K562 (cell line): ENCODE results near the gene PELI3. TPM values are rescaled to one million over a fixed set of nuclear protein-coding genes. Genes with fewer than 3 reads are reported as not detected.

Experiments used
- ATAC-seq: fragments of 200-7000 bp; cut with Tn5 transposase; 3 replicates; pipeline ENCODE4 v1.9.1; 2020; ENCODE audit warnings: moderate library complexity
- BruUV-seq: library from RNA; stranded (reverse); fragments of 400-500 nt; replicated peaks from 2 replicates; lab custom pipeline; 2021; lab: Mats Ljungman, UMichigan
- CTCF ChIA-PET: fragments of 300-600 bp; formaldehyde crosslinking; extraction: SDS; loops from one replicate; lab custom pipeline; 2021; ENCODE audit warnings: low intra/inter-chr PET ratio; lab: Yijun Ruan, JAX
- POLR2A ChIA-PET: fragments of 300-600, 350-650 bp; sonication (Branson Sonifier 250); formaldehyde crosslinking; extraction: SDS; loops from one replicate; lab custom pipeline; 2021; ENCODE audit warnings: antibody characterized with exemption, inconsistent platforms; lab: Yijun Ruan, JAX
- DNase-seq, 4 experiments: peaks; one replicate each; pipeline versions ENCODE4 v3.0.0 to v3.0.0-alpha.2; 2011 to 2018; ENCODE audit warnings: low spot score in 3 of 4, mixed read lengths in 3 of 4; ENCODE audit errors: extremely low read depth in 1 of 4
- FAIRE-seq: peaks from 2 replicates; lab custom pipeline; 2011; peaks lifted over from hg19 to GRCh38; lab: Jason Lieb, UNC
- H2AFZ ChIP-seq: 2 replicates; pipeline ENCODE4 v1.6.0; 2011; ENCODE audit warnings: low read depth, low read length, control low read depth, inconsistent platforms
- H3K27ac ChIP-seq: fragments of 200-600 bp; 3 replicates; pipeline ENCODE4 v1.8.0; 2011; ENCODE audit warnings: low read depth, mild to moderate bottlenecking, control low read depth, inconsistent platforms, low read length, moderate library complexity, mixed read lengths; ENCODE audit errors: extremely low read depth
- H3K27me3 ChIP-seq, 2 experiments: fragments of 300-600 bp in 1 of 2; 2 replicates in 1 of 2; 3 replicates in 1 of 2; pipeline versions ENCODE4 v1.6.0 to v1.8.0; 2011; ENCODE audit warnings: inconsistent platforms in 2 of 2, low read length in 2 of 2, mild to moderate bottlenecking in 1 of 2, mixed read lengths in 1 of 2, moderate library complexity in 1 of 2; ENCODE audit not compliant: control insufficient read depth in 2 of 2, insufficient read depth in 2 of 2
- H3K36me3 ChIP-seq: fragments of 300-600 bp; 3 replicates; pipeline ENCODE4 v1.8.0; 2011; ENCODE audit warnings: mild to moderate bottlenecking, low read length, inconsistent platforms; ENCODE audit not compliant: control insufficient read depth, insufficient read depth
- H3K4me1 ChIP-seq, 2 experiments: fragments of 200-600 bp in 1 of 2; replicated peaks in 1 of 2; 2 replicates in 1 of 2; 3 replicates in 1 of 2; pipeline versions ENCODE4 v1.5.1 to v1.8.0; 2011; ENCODE audit warnings: inconsistent platforms in 2 of 2, low read length in 2 of 2, mild to moderate bottlenecking in 1 of 2, mixed read lengths in 1 of 2, moderate library complexity in 1 of 2; ENCODE audit not compliant: control insufficient read depth in 2 of 2, insufficient read depth in 2 of 2
- H3K4me2 ChIP-seq: 2 replicates; pipeline ENCODE4 v1.6.1; 2011; ENCODE audit warnings: low read length, control low read depth, inconsistent platforms, mixed read lengths; ENCODE audit not compliant: insufficient read depth
- H3K4me3 ChIP-seq: fragments of 200-600 bp; sonication (generic), shearing (Covaris generic); 2 replicates; pipeline ENCODE4 v1.5.1; 2016; ENCODE audit warnings: control low read depth, inconsistent platforms
- H3K79me2 ChIP-seq: fragments of 200-600 bp; 3 replicates; pipeline ENCODE4 v1.8.0; 2011; ENCODE audit warnings: low read length, inconsistent platforms; ENCODE audit not compliant: control insufficient read depth, insufficient read depth
- H3K9ac ChIP-seq, 2 experiments: 2 replicates each; pipeline versions ENCODE4 v1.6.0 to v1.6.1; 2011; ENCODE audit warnings: low read depth in 2 of 2, low read length in 2 of 2, control low read depth in 1 of 2, inconsistent platforms in 1 of 2, mild to moderate bottlenecking in 1 of 2, mixed read lengths in 1 of 2; ENCODE audit not compliant: insufficient read depth in 1 of 2
- H3K9me1 ChIP-seq: one replicate; pipeline ENCODE4 v1.6.0; 2011; ENCODE audit warnings: inconsistent platforms, mild to moderate bottlenecking, low read length, moderate library complexity; ENCODE audit not compliant: control insufficient read depth, insufficient read depth
- H3K9me3 ChIP-seq: replicated peaks from 2 replicates; pipeline ENCODE4 v1.5.1; 2011; ENCODE audit warnings: low read depth, low read length, inconsistent platforms; ENCODE audit not compliant: control insufficient read depth, insufficient read depth
- H4K20me1 ChIP-seq: replicated peaks from 2 replicates; pipeline ENCODE4 v1.6.1; 2011; ENCODE audit warnings: low read length, inconsistent platforms, mixed read lengths; ENCODE audit not compliant: control insufficient read depth, insufficient read depth
- DEAF1 ChIP-seq: fragments of 450-650 bp; formaldehyde crosslinking; IDR thresholded peaks from 2 replicates; pipeline ENCODE4 v1.4.0; 2020; ENCODE audit warnings: mild to moderate bottlenecking, moderate library complexity
- HDAC3 ChIP-seq: fragments of 450-650 bp; IDR thresholded peaks from 2 replicates; pipeline ENCODE4 v1.6.1; 2018; ENCODE audit warnings: borderline replicate concordance, mild to moderate bottlenecking, moderate library complexity; ENCODE audit not compliant: partially characterized antibody
- HMG20B ChIP-seq: fragments of 250-450 bp; sonication (Bioruptor Pico); IDR thresholded peaks from 2 replicates; pipeline ENCODE4 v1.5.0; 2021; ENCODE audit warnings: mild to moderate bottlenecking
- IRF1 ChIP-seq: sonication (generic); formaldehyde crosslinking; IDR thresholded peaks from 2 replicates; pipeline ENCODE4 v1.8.0; 2022; ENCODE audit warnings: missing genetic modification reagents, mild to moderate bottlenecking, borderline replicate concordance
- IRF2 ChIP-seq: sonication (generic); formaldehyde crosslinking; IDR thresholded peaks from 2 replicates; pipeline ENCODE4 v1.8.1; 2022; ENCODE audit warnings: mild to moderate bottlenecking, missing genetic modification reagents
- MLLT1 ChIP-seq, 2 experiments: fragments of 450-650 bp; IDR thresholded peaks; 2 replicates each; pipeline ENCODE4 v1.6.1; 2016
- RBM34 ChIP-seq: fragments of 200-400 bp; formaldehyde crosslinking; IDR thresholded peaks from 2 replicates; pipeline ENCODE4 v1.6.1; 2018; ENCODE audit warnings: low read length, borderline replicate concordance; ENCODE audit not compliant: insufficient read depth
- SNRNP70 ChIP-seq: fragments of 200-400 bp; formaldehyde crosslinking; optimal IDR thresholded peaks from 2 replicates; pipeline ENCODE3; 2017; ENCODE audit warnings: low read depth, low read length
- XRCC3 ChIP-seq: fragments of 450-650 bp; IDR thresholded peaks from 2 replicates; pipeline ENCODE4 v1.6.1; 2017; ENCODE audit warnings: mild to moderate bottlenecking, moderate library complexity
- ZBTB34 ChIP-seq: fragments of 250-450 bp; sonication (Bioruptor Pico); IDR thresholded peaks from 2 replicates; pipeline ENCODE4 v1.8.0; 2021; ENCODE audit warnings: mild to moderate bottlenecking, moderate library complexity
- ZFP1 ChIP-seq: fragments of 450-650 bp; formaldehyde crosslinking; IDR thresholded peaks from 2 replicates; pipeline ENCODE4 v1.4.0; 2020; ENCODE audit warnings: mild to moderate bottlenecking, mixed read lengths
- ZNF431 ChIP-seq: sonication (generic); formaldehyde crosslinking; IDR thresholded peaks from 2 replicates; pipeline ENCODE4 v1.8.0; 2022; ENCODE audit warnings: mild to moderate bottlenecking, missing genetic modification reagents
- ZNF449 ChIP-seq: fragments of 250-450 bp; sonication (Bioruptor Pico); IDR thresholded peaks from 2 replicates; pipeline ENCODE4 v1.8.0; 2022; ENCODE audit warnings: moderate library complexity, mild to moderate bottlenecking, inconsistent platforms
- ZNF830 ChIP-seq: fragments of 250-450 bp; sonication (Bioruptor Pico); IDR thresholded peaks from 2 replicates; pipeline ENCODE4 v1.5.0; 2021; ENCODE audit warnings: mild to moderate bottlenecking
- WGBS: fragments of 100-300 bp; shearing (Covaris generic); methylation state at CpG from one replicate; pipeline ENCODE4 v1.1.6; 2016; ENCODE audit warnings: low coverage, mixed read lengths; ENCODE audit not compliant: insufficient coverage; ENCODE audit errors: missing lambda C conversion rate; 5-methylcytosine and 5-hydroxymethylcytosine counted together
- in situ Hi-C: fragments of 300-500 bp; cut with MboI; formaldehyde crosslinking; loops from 4 replicates; pipeline ENCODE4 v1.15.0; 2018; ENCODE audit warnings: inconsistent platforms, mixed read lengths
- intact Hi-C: fragments of 100-400 bp; cut with micrococcal nuclease; formaldehyde crosslinking; loops from 2 replicates; pipeline ENCODE4 v1.14.2; 2022
- polyA plus RNA-seq, 8 experiments: library from polyadenylated mRNA; depleted of rRNA in 4 of 8; stranded (reverse) in 5 of 8; unstranded in 3 of 8; fragments of >200 nt; fragmentation: Nextera tagmentation in 2 of 8; fragmentation: Illumina TruSeq in 1 of 8; extraction: Ambion mirVana in 2 of 8; extraction: Trizol in 1 of 8; gene quantifications; 2 replicates each; pipeline versions ENCODE4 v1.2.1 to v1.2.3, GENCODE V29; 2011 to 2014; ENCODE audit warnings: inconsistent platforms in 1 of 8, missing spikeins in 1 of 8
- total RNA-seq, 7 experiments: library from RNA; depleted of rRNA in 6 of 7; stranded (reverse); fragments of >200 nt in 6 of 7; fragmentation: Illumina TruSeq in 2 of 7; extraction: Trizol in 2 of 7; gene quantifications; 2 replicates each; pipeline versions ENCODE4 v1.2.1 to v1.2.3, GENCODE V29; 2011 to 2021; ENCODE audit warnings: low replicate concordance in 1 of 7

The PELI3 gene
- total and polyA plus RNA-seq, 9 of the 15 experiments (the other 6 are each of a cell fraction or from before 2014, with no cell fraction given), result 0.17 to 4.2 (median 1.9) TPM

GRCh38 chr11:66420671-66421476 lies 45.8 kb upstream of the PELI3 start, which contains the start of gene NPAS4:
Gene NPAS4 (plus strand): TSS chr11:66421035. CDS start chr11:66421180, 145 bp downstream.
- H3K36me3 ChIP-seq, result no peaks in the 10 kb centered on the region
- in situ Hi-C loops, result no loop called here
- CTCF ChIA-PET, result interaction anchor here (0.8 to 1.3 kb wide), 2 partner anchors 9 to 13 kb away, joined by 4 read pairs; no protein-coding TSS in a partner anchor
- no peaks in the 10 kb centered on the region for H3K9me3 ChIP-seq
- H3K4me2 ChIP-seq, result no peak within 1 kb of the TSS
- H2AFZ ChIP-seq, result no peak within 1 kb of the TSS
- peaks cover 2 to 8% of the 10 kb centered on the region in 2 experiments; a peak in 2 of 5 replicates for H3K4me1 ChIP-seq
- TF ChIP-seq ZBTB34 (CRISPR knock-in tag) (no peak), ZNF431 (CRISPR knock-in tag) (no peak), HDAC3 (no peak), IRF1 (CRISPR knock-in tag) (no peak), IRF2 (CRISPR knock-in tag) (no peak), HMG20B (no peak), MLLT1 (IDR thresholded peaks at IDR 0.05) (no peak), DEAF1 (CRISPR knock-in tag) (no peak), ZNF830 (no peak), ZNF449 (no peak), RBM34 (no peak), XRCC3 (no peak), ZFP1 (CRISPR knock-in tag) (no peak), SNRNP70 (no peak)
- intact Hi-C loops, result no loop called here
- FAIRE-seq (no peak), ATAC-seq (no peak), DNase-seq (no peak)
- POLR2A ChIA-PET, result interaction anchor here (0.6 to 1.3 kb wide), 11 partner anchors 9 to 424 kb away, joined by 3 to 6 read pairs (median 3); partner anchors contain the start of genes MRPL11 and YIF1A
- H4K20me1 ChIP-seq, result peaks cover 16% of the 10 kb centered on the region
- no peak within 1 kb of the TSS for H3K9ac ChIP-seq
- peaks cover 6% of the 10 kb centered on the region for H3K9me1 ChIP-seq
- no peak within 1 kb of the TSS for H3K27ac ChIP-seq
- 81% methylated on average over 38 of the region's 71 CpGs for WGBS
- no TSS peak for BruUV-seq
- no peaks in the 10 kb centered on the region for H3K79me2 ChIP-seq
- no peak within 1 kb of the TSS for H3K4me3 ChIP-seq
- H3K27me3 ChIP-seq, result peaks cover 0 to 9% of the 10 kb centered on the region in 2 experiments; a peak in 1 of 5 replicates
